Gastroesophageal sphincter (tissue), 4 donors: ENCODE results near the gene HBA1. TPM values are rescaled to one million over a fixed set of nuclear protein-coding genes. Genes with fewer than 3 reads are reported as not detected.
"Not testable (repeated sequence)": the region's sequence is repeated elsewhere in the genome, so short reads cannot be mapped to it uniquely, and the experiment has no call there.

Experiments used
- ATAC-seq: fragments of 150-250 bp; one replicate; pipeline ENCODE4 v1.9.1; 2016; ENCODE audit warnings: mild to moderate bottlenecking, moderate library complexity
- H3K27ac ChIP-seq, 4 donors: fragments of 200-600 bp; sonication (generic) in 3 of 4; 1 replicate in 3 of 4; 2 replicates in 1 of 4; pipeline ENCODE4 v1.5.1; 2016 to 2019
- H3K27me3 ChIP-seq: fragments of 200-600 bp; sonication (generic); one replicate; pipeline ENCODE4 v1.5.1; 2019
- H3K36me3 ChIP-seq, 2 donors: fragments of 200-600 bp; sonication (generic); one replicate each; pipeline ENCODE4 v1.5.1; 2019; ENCODE audit warnings: control low read depth in 1 of 2
- H3K4me1 ChIP-seq, 3 donors: fragments of 200-600 bp; sonication (generic); 1 replicate in 2 of 3; 2 replicates in 1 of 3; pipeline ENCODE4 v1.5.1; 2016 to 2019; ENCODE audit warnings: control low read depth in 2 of 3
- H3K4me3 ChIP-seq, 2 donors: fragments of 200-600 bp; sonication (generic); one replicate each; pipeline ENCODE4 v1.5.1; 2019; ENCODE audit warnings: mild to moderate bottlenecking in 1 of 2, moderate library complexity in 1 of 2
- H3K9me3 ChIP-seq, 3 donors: fragments of 200-600 bp; sonication (generic); one replicate each; pipeline ENCODE4 v1.5.1; 2017 to 2019; ENCODE audit warnings: control low read depth in 2 of 3
- EP300 ChIP-seq: sonication (generic); formaldehyde crosslinking; IDR thresholded peaks from one replicate; pipeline ENCODE4 v1.6.1; 2017; ENCODE audit warnings: antibody characterized with exemption, mild to moderate bottlenecking
- POLR2A ChIP-seq, 2 donors: fragments of 450-650 bp; IDR thresholded peaks; one replicate each; pipeline ENCODE4 v1.6.1; 2017; ENCODE audit warnings: antibody characterized with exemption in 2 of 2, mild to moderate bottlenecking in 2 of 2, moderate library complexity in 1 of 2
- POLR2AphosphoS5 ChIP-seq: sonication (generic); formaldehyde crosslinking; IDR thresholded peaks from one replicate; pipeline ENCODE4 v1.6.1; 2017; ENCODE audit warnings: antibody characterized with exemption
- WGBS, 2 donors: methylation state at CpG; one replicate each; pipeline ENCODE4 v1.1.5; 2018; ENCODE audit warnings: low coverage in 1 of 2; 5-methylcytosine and 5-hydroxymethylcytosine counted together
- total RNA-seq, 4 donors: library from RNA; depleted of rRNA; stranded (reverse); fragments of >200 nt; gene quantifications; one replicate each; pipeline ENCODE4 v1.1.0, GENCODE V29; 2016
- TF ChIP-seq, protein P1 (sequence below), 4 experiments: fragments of 200-600 bp in 2 of 4; fragments of 450-650 bp in 2 of 4; sonication (generic) in 1 of 4; IDR thresholded peaks; one replicate each; pipeline ENCODE4 v1.5.1; 2017 to 2019; ENCODE audit warnings: antibody characterized with exemption in 4 of 4, mild to moderate bottlenecking in 2 of 4, moderate library complexity in 2 of 4

HBA1 gene
- total RNA-seq, 4 donors from 2014 or later, result 15.5 to 96.7 (median 53.1) TPM; not detected in 1

DNA sequence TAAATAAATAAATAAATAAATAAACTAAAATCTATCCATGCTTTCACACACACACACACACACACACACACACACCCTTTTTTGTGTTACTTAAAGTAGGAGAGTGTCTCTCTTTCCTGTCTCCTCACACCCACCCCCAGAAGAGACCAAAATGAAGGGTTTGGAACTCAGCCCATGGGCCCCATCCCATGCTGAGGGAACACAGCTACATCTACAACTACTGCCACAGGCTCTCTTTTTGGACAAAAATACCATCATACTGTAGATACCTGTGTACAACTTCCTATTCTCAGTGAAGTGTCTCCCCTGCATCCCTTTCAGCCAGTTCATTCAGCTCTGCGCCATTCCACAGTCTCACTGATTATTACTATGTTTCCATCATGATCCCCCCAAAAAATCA is 5.7 kb upstream of the HBA1 start:
- Histone ChIP-seq H3K27ac (no peak overlapping the region), H3K9me3 (no peaks in the 10 kb centered on the region), H3K4me3 (no peak overlapping the region), H3K4me1 (peaks cover 0 to 16% (median 7%) of the 10 kb centered on the region in 3 donors), H3K36me3 (no peaks in the 10 kb centered on the region), H3K27me3 (peaks cover 86% of the 10 kb centered on the region)
- WGBS, 2 donors, result 0 to 48% methylated on average over 1 of the region's 1 CpG
- TF ChIP-seq POLR2AphosphoS5 (no peak), EP300 (no peak), POLR2A (IDR thresholded peaks at IDR 0.05) (no peak)
- TF ChIP-seq, protein P1, sequence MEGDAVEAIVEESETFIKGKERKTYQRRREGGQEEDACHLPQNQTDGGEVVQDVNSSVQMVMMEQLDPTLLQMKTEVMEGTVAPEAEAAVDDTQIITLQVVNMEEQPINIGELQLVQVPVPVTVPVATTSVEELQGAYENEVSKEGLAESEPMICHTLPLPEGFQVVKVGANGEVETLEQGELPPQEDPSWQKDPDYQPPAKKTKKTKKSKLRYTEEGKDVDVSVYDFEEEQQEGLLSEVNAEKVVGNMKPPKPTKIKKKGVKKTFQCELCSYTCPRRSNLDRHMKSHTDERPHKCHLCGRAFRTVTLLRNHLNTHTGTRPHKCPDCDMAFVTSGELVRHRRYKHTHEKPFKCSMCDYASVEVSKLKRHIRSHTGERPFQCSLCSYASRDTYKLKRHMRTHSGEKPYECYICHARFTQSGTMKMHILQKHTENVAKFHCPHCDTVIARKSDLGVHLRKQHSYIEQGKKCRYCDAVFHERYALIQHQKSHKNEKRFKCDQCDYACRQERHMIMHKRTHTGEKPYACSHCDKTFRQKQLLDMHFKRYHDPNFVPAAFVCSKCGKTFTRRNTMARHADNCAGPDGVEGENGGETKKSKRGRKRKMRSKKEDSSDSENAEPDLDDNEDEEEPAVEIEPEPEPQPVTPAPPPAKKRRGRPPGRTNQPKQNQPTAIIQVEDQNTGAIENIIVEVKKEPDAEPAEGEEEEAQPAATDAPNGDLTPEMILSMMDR (IDR thresholded peaks at IDR 0.05), result no peak
- no peak for ATAC-seq

DNA sequence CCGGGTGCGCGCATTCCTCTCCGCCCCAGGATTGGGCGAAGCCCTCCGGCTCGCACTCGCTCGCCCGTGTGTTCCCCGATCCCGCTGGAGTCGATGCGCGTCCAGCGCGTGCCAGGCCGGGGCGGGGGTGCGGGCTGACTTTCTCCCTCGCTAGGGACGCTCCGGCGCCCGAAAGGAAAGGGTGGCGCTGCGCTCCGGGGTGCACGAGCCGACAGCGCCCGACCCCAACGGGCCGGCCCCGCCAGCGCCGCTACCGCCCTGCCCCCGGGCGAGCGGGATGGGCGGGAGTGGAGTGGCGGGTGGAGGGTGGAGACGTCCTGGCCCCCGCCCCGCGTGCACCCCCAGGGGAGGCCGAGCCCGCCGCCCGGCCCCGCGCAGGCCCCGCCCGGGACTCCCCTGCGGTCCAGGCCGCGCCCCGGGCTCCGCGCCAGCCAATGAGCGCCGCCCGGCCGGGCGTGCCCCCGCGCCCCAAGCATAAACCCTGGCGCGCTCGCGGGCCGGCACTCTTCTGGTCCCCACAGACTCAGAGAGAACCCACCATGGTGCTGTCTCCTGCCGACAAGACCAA is 4.0 kb upstream of the HBA1 start, which contains the start of gene HBA2:
HBA2 (plus strand) TSS at position 503 of the 568 bp plus-strand sequence; CDS start at position 540, 37 bp downstream.
- peaks cover 79% of the 10 kb centered on the region for H3K27me3 ChIP-seq
- WGBS, 2 donors, result no CpG with 5 or more reads among the region's 74 CpGs
- not testable (repeated sequence) for H3K36me3 ChIP-seq, H3K4me3 ChIP-seq, ATAC-seq, H3K27ac ChIP-seq, H3K9me3 ChIP-seq
- peaks cover 0 to 15% (median 0%) of the 10 kb centered on the region in 3 donors for H3K4me1 ChIP-seq

DNA sequence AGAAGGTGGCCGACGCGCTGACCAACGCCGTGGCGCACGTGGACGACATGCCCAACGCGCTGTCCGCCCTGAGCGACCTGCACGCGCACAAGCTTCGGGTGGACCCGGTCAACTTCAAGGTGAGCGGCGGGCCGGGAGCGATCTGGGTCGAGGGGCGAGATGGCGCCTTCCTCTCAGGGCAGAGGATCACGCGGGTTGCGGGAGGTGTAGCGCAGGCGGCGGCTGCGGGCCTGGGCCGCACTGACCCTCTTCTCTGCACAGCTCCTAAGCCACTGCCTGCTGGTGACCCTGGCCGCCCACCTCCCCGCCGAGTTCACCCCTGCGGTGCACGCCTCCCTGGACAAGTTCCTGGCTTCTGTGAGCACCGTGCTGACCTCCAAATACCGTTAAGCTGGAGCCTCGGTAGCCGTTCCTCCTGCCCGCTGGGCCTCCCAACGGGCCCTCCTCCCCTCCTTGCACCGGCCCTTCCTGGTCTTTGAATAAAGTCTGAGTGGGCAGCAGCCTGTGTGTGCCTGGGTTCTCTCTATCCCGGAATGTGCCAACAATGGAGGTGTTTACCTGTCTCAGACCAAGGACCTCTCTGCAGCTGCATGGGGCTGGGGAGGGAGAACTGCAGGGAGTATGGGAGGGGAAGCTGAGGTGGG is 3.1 kb upstream of the HBA1 start:
- peaks cover 79% of the 10 kb centered on the region for H3K27me3 ChIP-seq
- peaks cover 0 to 16% (median 0%) of the 10 kb centered on the region in 3 donors for H3K4me1 ChIP-seq
- no CpG with 5 or more reads among the region's 44 CpGs for WGBS, 2 donors
- H3K36me3 ChIP-seq, H3K4me3 ChIP-seq, ATAC-seq, H3K9me3 ChIP-seq, H3K27ac ChIP-seq: not testable (repeated sequence)

DNA sequence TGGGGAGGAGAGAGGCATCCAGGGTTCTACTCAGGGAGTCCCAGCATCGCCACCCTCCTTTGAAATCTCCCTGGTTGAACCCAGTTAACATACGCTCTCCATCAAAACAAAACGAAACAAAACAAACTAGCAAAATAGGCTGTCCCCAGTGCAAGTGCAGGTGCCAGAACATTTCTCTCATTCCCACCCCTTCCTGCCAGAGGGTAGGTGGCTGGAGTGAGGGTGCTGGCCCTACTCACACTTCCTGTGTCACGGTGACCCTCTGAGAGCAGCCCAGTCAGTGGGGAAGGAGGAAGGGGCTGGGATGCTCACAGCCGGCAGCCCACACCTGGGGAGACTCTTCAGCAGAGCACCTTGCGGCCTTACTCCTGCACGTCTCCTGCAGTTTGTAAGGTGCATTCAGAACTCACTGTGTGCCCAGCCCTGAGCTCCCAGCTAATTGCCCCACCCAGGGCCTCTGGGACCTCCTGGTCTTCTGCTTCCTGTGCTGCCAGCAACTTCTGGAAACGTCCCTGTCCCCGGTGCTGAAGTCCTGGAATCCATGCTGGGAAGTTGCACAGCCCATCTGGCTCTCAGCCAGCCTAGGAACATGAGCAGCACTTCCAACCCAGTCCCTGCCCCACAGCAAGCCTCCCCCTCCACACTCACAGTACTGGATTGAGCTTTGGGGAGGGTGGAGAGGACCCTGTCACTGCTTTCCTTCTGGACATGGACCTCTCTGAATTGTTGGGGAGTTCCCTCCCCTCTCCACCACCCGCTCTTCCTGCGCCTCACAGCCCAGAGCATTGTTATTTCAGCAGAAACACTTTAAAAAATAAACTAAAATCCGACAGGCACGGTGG is 2.3 kb upstream of the HBA1 start:
- H3K9me3 ChIP-seq, H3K36me3 ChIP-seq, ATAC-seq, H3K27ac ChIP-seq, H3K4me3 ChIP-seq: not testable (repeated sequence)
- WGBS, 2 donors, result no CpG with 5 or more reads among the region's 13 CpGs
- Histone ChIP-seq H3K27me3 (peaks cover 79% of the 10 kb centered on the region), H3K4me1 (peaks cover 0 to 16% (median 0%) of the 10 kb centered on the region in 3 donors)

DNA sequence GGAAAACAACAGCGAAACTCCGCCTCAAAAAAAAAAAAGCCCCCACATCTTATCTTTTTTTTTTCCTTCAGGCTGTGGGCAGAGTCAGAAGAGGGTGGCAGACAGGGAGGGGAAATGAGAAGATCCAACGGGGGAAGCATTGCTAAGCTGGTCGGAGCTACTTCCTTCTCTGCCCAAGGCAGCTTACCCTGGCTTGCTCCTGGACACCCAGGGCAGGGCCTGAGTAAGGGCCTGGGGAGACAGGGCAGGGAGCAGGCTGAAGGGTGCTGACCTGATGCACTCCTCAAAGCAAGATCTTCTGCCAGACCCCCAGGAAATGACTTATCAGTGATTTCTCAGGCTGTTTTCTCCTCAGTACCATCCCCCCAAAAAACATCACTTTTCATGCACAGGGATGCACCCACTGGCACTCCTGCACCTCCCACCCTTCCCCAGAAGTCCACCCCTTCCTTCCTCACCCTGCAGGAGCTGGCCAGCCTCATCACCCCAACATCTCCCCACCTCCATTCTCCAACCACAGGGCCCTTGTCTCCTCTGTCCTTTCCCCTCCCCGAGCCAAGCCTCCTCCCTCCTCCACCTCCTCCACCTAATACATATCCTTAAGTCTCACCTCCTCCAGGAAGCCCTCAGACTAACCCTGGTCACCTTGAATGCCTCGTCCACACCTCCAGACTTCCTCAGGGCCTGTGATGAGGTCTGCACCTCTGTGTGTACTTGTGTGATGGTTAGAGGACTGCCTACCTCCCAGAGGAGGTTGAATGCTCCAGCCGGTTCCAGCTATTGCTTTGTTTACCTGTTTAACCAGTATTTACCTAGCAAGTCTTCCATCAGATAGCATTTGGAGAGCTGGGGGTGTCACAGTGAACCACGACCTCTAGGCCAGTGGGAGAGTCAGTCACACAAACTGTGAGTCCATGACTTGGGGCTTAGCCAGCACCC is 1.2 kb upstream of the HBA1 start:
- no peak overlapping the region for H3K4me3 ChIP-seq
- TF ChIP-seq, protein P1 (IDR thresholded peaks at IDR 0.05), result no peak
- TF ChIP-seq POLR2AphosphoS5 (no peak), EP300 (no peak), POLR2A (IDR thresholded peaks at IDR 0.05) (no peak)
- WGBS, 2 donors, result 19 to 21% methylated on average over 4 to 7 of the region's 8 CpGs
- no peak overlapping the region for H3K27ac ChIP-seq
- H3K36me3 ChIP-seq, result no peaks in the 10 kb centered on the region
- no peak for ATAC-seq
- peaks cover 81% of the 10 kb centered on the region for H3K27me3 ChIP-seq
- no peaks in the 10 kb centered on the region for H3K9me3 ChIP-seq
- peaks cover 0 to 22% (median 4%) of the 10 kb centered on the region in 3 donors for H3K4me1 ChIP-seq

DNA sequence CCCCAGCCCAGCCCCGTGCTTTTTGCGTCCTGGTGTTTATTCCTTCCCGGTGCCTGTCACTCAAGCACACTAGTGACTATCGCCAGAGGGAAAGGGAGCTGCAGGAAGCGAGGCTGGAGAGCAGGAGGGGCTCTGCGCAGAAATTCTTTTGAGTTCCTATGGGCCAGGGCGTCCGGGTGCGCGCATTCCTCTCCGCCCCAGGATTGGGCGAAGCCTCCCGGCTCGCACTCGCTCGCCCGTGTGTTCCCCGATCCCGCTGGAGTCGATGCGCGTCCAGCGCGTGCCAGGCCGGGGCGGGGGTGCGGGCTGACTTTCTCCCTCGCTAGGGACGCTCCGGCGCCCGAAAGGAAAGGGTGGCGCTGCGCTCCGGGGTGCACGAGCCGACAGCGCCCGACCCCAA is 474 bp upstream of the HBA1 start:
- peak overlapping the region in 1 of 2 donors; percentile 18 for H3K4me3 ChIP-seq
- WGBS, 2 donors, result no CpG with 5 or more reads among the region's 39 CpGs

More for the DNA sequence above, 474 bp upstream of the HBA1 start:
- not testable (repeated sequence) for H3K27ac ChIP-seq, ATAC-seq, H3K9me3 ChIP-seq, H3K36me3 ChIP-seq
- peaks cover 81% of the 10 kb centered on the region for H3K27me3 ChIP-seq
- H3K4me1 ChIP-seq, result peaks cover 5 to 29% (median 11%) of the 10 kb centered on the region in 3 donors
